ENCODE data around the gene ERC2. TPM values are rescaled to one million over a fixed set of nuclear protein-coding genes. Genes with fewer than 3 reads are reported as not detected.

Gene ERC2
- total RNA-seq, 2 experiments from 2014 or later = not detected

- Histone ChIP-seq H3K9me3 (ENCODE audit: low read length) (no peaks in the 10 kb centered on the region), H2AFZ (ENCODE audit: low read length) (no peak overlapping the region), H3K36me3 (ENCODE audit: insufficient read depth, low read length) (no peaks in the 10 kb centered on the region), H3K4me1 (ENCODE audit: insufficient read depth, low read length, poor library complexity, severe bottlenecking) (no peaks in the 10 kb centered on the region), H3K4me3 (ENCODE audit: low read depth, low read length, poor library complexity, severe bottlenecking) (no peak overlapping the region), H3K4me2 (ENCODE audit: low read length) (no peak overlapping the region), H3K27ac (ENCODE audit: low read depth, low read length, poor library complexity, severe bottlenecking) (no peak overlapping the region), H3K9me2 (ENCODE audit: insufficient read depth, low read length) (no peaks in the 10 kb centered on the region), H4K20me1 (ENCODE audit: insufficient read depth, low read length) (no peaks in the 10 kb centered on the region), H3K79me2 (ENCODE audit: insufficient read depth, low read depth, low read length) (no peaks in the 10 kb centered on the region)
- ChIA-PET POLR2A (interaction anchor here (0.7 kb wide), 1 partner anchor 18 kb away, joined by 4 read pairs; no protein-coding TSS in a partner anchor), CTCF (ENCODE audit: unreplicated experiment) (no interaction called here)
- no peak for TF ChIP-seq CTCF (conservative IDR thresholded peaks at IDR 0.05; ENCODE audit: low read length)
- no peak for TF ChIP-seq EZH2phosphoT487 (IDR thresholded peaks at IDR 0.05; ENCODE audit: borderline replicate concordance, low read depth, low read length)
- intact Hi-C loops (cut with micrococcal nuclease; ENCODE audit: unreplicated experiment) = no loop called here
- DNase-seq (ENCODE audit: low spot score) = no peak
- BruUV-seq (replicated peaks) = no TSS peak
These were observed 177.0 kb downstream of the ERC2 start for GRCh38 chr3:56291244-56291680.

- no peak for DNase-seq (ENCODE audit: low spot score)
- intact Hi-C loops (cut with micrococcal nuclease; ENCODE audit: unreplicated experiment) = no loop called here
- H4K20me1 ChIP-seq (ENCODE audit: insufficient read depth, low read length) = no peaks in the 10 kb centered on the region
- BruUV-seq (replicated peaks) = no TSS peak
- no peak overlapping the region for H3K27ac ChIP-seq (ENCODE audit: low read depth, low read length, poor library complexity, severe bottlenecking)
- H3K36me3 ChIP-seq (ENCODE audit: insufficient read depth, low read length) = no peaks in the 10 kb centered on the region
- H3K4me2 ChIP-seq (ENCODE audit: low read length) = no peak overlapping the region
- H3K9me3 ChIP-seq (ENCODE audit: low read length) = no peaks in the 10 kb centered on the region
- CTCF ChIA-PET (ENCODE audit: unreplicated experiment) = no interaction called here
- POLR2A ChIA-PET = no interaction called here
- H3K79me2 ChIP-seq (ENCODE audit: insufficient read depth, low read depth, low read length) = no peaks in the 10 kb centered on the region
- no peak overlapping the region for H3K4me3 ChIP-seq (ENCODE audit: low read depth, low read length, poor library complexity, severe bottlenecking)
- no peaks in the 10 kb centered on the region for H3K4me1 ChIP-seq (ENCODE audit: insufficient read depth, low read length, poor library complexity, severe bottlenecking)
- no peak for TF ChIP-seq EZH2phosphoT487 (IDR thresholded peaks at IDR 0.05; ENCODE audit: borderline replicate concordance, low read depth, low read length)
- no peak for TF ChIP-seq CTCF (conservative IDR thresholded peaks at IDR 0.05; ENCODE audit: low read length)
- no peak overlapping the region for H2AFZ ChIP-seq (ENCODE audit: low read length)
- H3K9me2 ChIP-seq (ENCODE audit: insufficient read depth, low read length) = no peaks in the 10 kb centered on the region
These were observed 177.9 kb downstream of the ERC2 start for GRCh38 chr3:56290374-56290773.

GRCh38 chr3:56288258-56288657 is 180.0 kb downstream of the ERC2 start:
- no peak overlapping the region for H3K27ac ChIP-seq (ENCODE audit: low read depth, low read length, poor library complexity, severe bottlenecking)
- POLR2A ChIA-PET = no interaction called here
- H3K4me1 ChIP-seq (ENCODE audit: insufficient read depth, low read length, poor library complexity, severe bottlenecking) = no peaks in the 10 kb centered on the region
- intact Hi-C loops (cut with micrococcal nuclease; ENCODE audit: unreplicated experiment) = no loop called here
- no peaks in the 10 kb centered on the region for H4K20me1 ChIP-seq (ENCODE audit: insufficient read depth, low read length)
- no peak overlapping the region for H3K4me3 ChIP-seq (ENCODE audit: low read depth, low read length, poor library complexity, severe bottlenecking)
- no peak for DNase-seq (ENCODE audit: low spot score)
- no peaks in the 10 kb centered on the region for H3K79me2 ChIP-seq (ENCODE audit: insufficient read depth, low read depth, low read length)
- TF ChIP-seq CTCF (conservative IDR thresholded peaks at IDR 0.05; ENCODE audit: low read length) (no peak), EZH2phosphoT487 (IDR thresholded peaks at IDR 0.05; ENCODE audit: borderline replicate concordance, low read depth, low read length) (no peak)
- H2AFZ ChIP-seq (ENCODE audit: low read length) = no peak overlapping the region
- no peaks in the 10 kb centered on the region for H3K36me3 ChIP-seq (ENCODE audit: insufficient read depth, low read length)
- CTCF ChIA-PET (ENCODE audit: unreplicated experiment) = no interaction called here
- no peak overlapping the region for H3K4me2 ChIP-seq (ENCODE audit: low read length)
- no TSS peak for BruUV-seq (replicated peaks)
- H3K9me2 ChIP-seq (ENCODE audit: insufficient read depth, low read length) = no peaks in the 10 kb centered on the region
- no peaks in the 10 kb centered on the region for H3K9me3 ChIP-seq (ENCODE audit: low read length)

Data from OCI-LY7 (cell line).